ENCODE results near the gene AGAP3. TPM values are rescaled to one million over a fixed set of nuclear protein-coding genes. Genes with fewer than 3 reads are reported as not detected.

Gene AGAP3
- total RNA-seq, 1 experiment from 2014 or later: 103 TPM

GRCh38 chr7:151193203-151193978 lies 107.1 kb downstream of the AGAP3 start:
- ATAC-seq (no peak), DNase-seq (ENCODE audit: low read depth, low spot score) (no peak)
- Histone ChIP-seq H3K27ac (ENCODE audit: low read length) (no peak overlapping the region), H3K4me3 (ENCODE audit: low read depth in 2 of 2, low read length in 2 of 2) (no peak overlapping the region), H3K9me3 (ENCODE audit: control insufficient read depth, insufficient read depth, low read depth, low read length) (no peaks in the 10 kb centered on the region), H3K27me3 (ENCODE audit: control insufficient read depth, insufficient read depth, low read length) (peaks cover 5% of the 10 kb centered on the region), H3K4me1 (ENCODE audit: control insufficient read depth, insufficient read depth, low read length) (no peaks in the 10 kb centered on the region), H3K36me3 (ENCODE audit: control insufficient read depth, insufficient read depth, low read length) (no peaks in the 10 kb centered on the region)
- intact Hi-C loops (cut with micrococcal nuclease; ENCODE audit: unreplicated experiment) (no loop called here), in situ Hi-C loops (cut with HindIII; ENCODE audit: low pct_unique_long_range_greater_than_20kb, low sequenced_read_pairs) (no loop called here)
- TF ChIP-seq SIN3A (IDR thresholded peaks at IDR 0.05; ENCODE audit: borderline replicate concordance, insufficient read depth, low read depth, low read length): no peak
- no peak for TF ChIP-seq CTCF (IDR thresholded peaks at IDR 0.05)
- no peak for TF ChIP-seq TCF7L2 (IDR thresholded peaks at IDR 0.05; ENCODE audit: low read depth, low read length)
- TF ChIP-seq REST (IDR thresholded peaks at IDR 0.05; ENCODE audit: insufficient read depth in 1 of 2, low read depth in 2 of 2, low read length in 1 of 2): no peak
- TF ChIP-seq POLR2AphosphoS5 (IDR thresholded peaks at IDR 0.05; ENCODE audit: low read depth, low read length): no peak
- BruUV-seq (replicated peaks): no TSS peak
- CTCF ChIA-PET: no interaction called here
- POLR2A ChIA-PET: no interaction called here

Other genes with a start within 250 kb of the AGAP3 start
- gene AOC1, start 234.0 kb upstream of the AGAP3 start, total RNA-seq (2021; ENCODE audit: unreplicated experiment): 0.15 TPM
- gene KCNH2, start 108.2 kb upstream of the AGAP3 start, total RNA-seq (2021; ENCODE audit: unreplicated experiment): 1.8 TPM
- gene NOS3, start 95.5 kb upstream of the AGAP3 start, total RNA-seq (2021; ENCODE audit: unreplicated experiment): 3.1 TPM
- gene ATG9B, start 62.0 kb upstream of the AGAP3 start, total RNA-seq (2021; ENCODE audit: unreplicated experiment): 0.98 TPM
- gene ABCB8, start 58.0 kb upstream of the AGAP3 start, total RNA-seq (2021; ENCODE audit: unreplicated experiment): 49.8 TPM
- 1.3 TPM for gene ASIC3, start 37.9 kb upstream of the AGAP3 start, total RNA-seq (2021; ENCODE audit: unreplicated experiment)
- gene CDK5, start 28.6 kb upstream of the AGAP3 start, total RNA-seq (2021; ENCODE audit: unreplicated experiment): 25.6 TPM
- gene SLC4A2, start 26.9 kb upstream of the AGAP3 start, total RNA-seq (2021; ENCODE audit: unreplicated experiment): 580 TPM
- gene FASTK, start 5.7 kb upstream of the AGAP3 start, total RNA-seq (2021; ENCODE audit: unreplicated experiment): 95.0 TPM
- gene TMUB1, start 3.0 kb upstream of the AGAP3 start, total RNA-seq (2021; ENCODE audit: unreplicated experiment): 112 TPM
- not detected for gene GBX1, start 81.2 kb downstream of the AGAP3 start, total RNA-seq (2021; ENCODE audit: unreplicated experiment)
- not detected for gene ASB10, start 100.8 kb downstream of the AGAP3 start, total RNA-seq (2021; ENCODE audit: unreplicated experiment)
- not detected for gene H2BK1, start 124.0 kb downstream of the AGAP3 start, total RNA-seq (2021; ENCODE audit: unreplicated experiment)
- 64.4 TPM for gene ABCF2, start 140.7 kb downstream of the AGAP3 start, total RNA-seq (2021; ENCODE audit: unreplicated experiment)
- 44.9 TPM for gene CHPF2, start 146.0 kb downstream of the AGAP3 start, total RNA-seq (2021; ENCODE audit: unreplicated experiment)
- 27.8 TPM for gene SMARCD3, start 162.2 kb downstream of the AGAP3 start, total RNA-seq (2021; ENCODE audit: unreplicated experiment)

All from Panc1 (cell line).